ENCODE measurements around the gene RHOU. TPM values are rescaled to one million over a fixed set of nuclear protein-coding genes. Genes with fewer than 3 reads are reported as not detected.

The RHOU gene
- total and polyA plus RNA-seq, 7 donors: 5.7 to 90.9 (median 18.9) TPM

- Histone ChIP-seq H3K27ac (no peak overlapping the region), H3K36me3 (ENCODE audit: insufficient read depth in 1 of 2, low read depth in 1 of 2) (no peaks in the 10 kb centered on the region), H3K27me3 (ENCODE audit: insufficient read depth in 3 of 3, low read length in 2 of 3) (peaks cover 0 to 5% (median 3%) of the 10 kb centered on the region in 3 donors), H3K4me3 (no peak overlapping the region), H3K9me3 (no peaks in the 10 kb centered on the region), H3K4me1 (no peaks in the 10 kb centered on the region)
- no peak for TF ChIP-seq CTCF (IDR thresholded peaks at IDR 0.05)
- ATAC-seq (no peak), DNase-seq (no peak)
- intact Hi-C loops (cut with DNase I): no loop called here
- WGBS, 3 donors: 87 to 92% (median 91%) methylated on average over 6 of the region's 6 CpGs
Observed at GRCh38 chr1:228752258-228752657, 17.0 kb downstream of the RHOU start.

GRCh38 chr1:228752675-228753265 is 17.5 kb downstream of the RHOU start:
- no peaks in the 10 kb centered on the region for H3K9me3 ChIP-seq
- H3K4me3 ChIP-seq: no peak overlapping the region
- no peak for ATAC-seq
- DNase-seq: no peak
- H3K36me3 ChIP-seq (ENCODE audit: insufficient read depth in 1 of 2, low read depth in 1 of 2): no peaks in the 10 kb centered on the region
- WGBS, 3 donors: 91 to 92% (median 91%) methylated on average over 5 of the region's 5 CpGs
- intact Hi-C loops (cut with DNase I): no loop called here
- H3K27ac ChIP-seq: no peak overlapping the region
- no peaks in the 10 kb centered on the region for H3K4me1 ChIP-seq
- no peak for TF ChIP-seq CTCF (IDR thresholded peaks at IDR 0.05)
- H3K27me3 ChIP-seq (ENCODE audit: insufficient read depth in 3 of 3, low read length in 2 of 3): peaks cover 0 to 5% (median 3%) of the 10 kb centered on the region in 3 donors

GRCh38 chr1:228753287-228753686 is 18.0 kb downstream of the RHOU start:
- Histone ChIP-seq H3K36me3 (ENCODE audit: insufficient read depth in 1 of 2, low read depth in 1 of 2) (no peaks in the 10 kb centered on the region), H3K4me3 (no peak overlapping the region), H3K27me3 (ENCODE audit: insufficient read depth in 3 of 3, low read length in 2 of 3) (peaks cover 0 to 5% (median 3%) of the 10 kb centered on the region in 3 donors), H3K9me3 (no peaks in the 10 kb centered on the region), H3K27ac (no peak overlapping the region), H3K4me1 (no peaks in the 10 kb centered on the region)
- ATAC-seq (no peak), DNase-seq (no peak)
- no peak for TF ChIP-seq CTCF (IDR thresholded peaks at IDR 0.05)
- intact Hi-C loops (cut with DNase I): no loop called here
- WGBS, 3 donors: 79 to 86% (median 81%) methylated on average over 1 of the region's 1 CpG

GRCh38 chr1:228753786-228754360 is 18.6 kb downstream of the RHOU start:
- no peaks in the 10 kb centered on the region for H3K36me3 ChIP-seq (ENCODE audit: insufficient read depth in 1 of 2, low read depth in 1 of 2)
- DNase-seq (no peak), ATAC-seq (no peak)
- H3K27me3 ChIP-seq (ENCODE audit: insufficient read depth in 3 of 3, low read length in 2 of 3): peaks cover 0 to 5% (median 3%) of the 10 kb centered on the region in 3 donors
- H3K9me3 ChIP-seq: no peaks in the 10 kb centered on the region
- no peak for TF ChIP-seq CTCF (IDR thresholded peaks at IDR 0.05)
- H3K4me1 ChIP-seq: no peaks in the 10 kb centered on the region
- intact Hi-C loops (cut with DNase I): no loop called here
- no peak overlapping the region for H3K27ac ChIP-seq
- no peak overlapping the region for H3K4me3 ChIP-seq
- 23 to 32% (median 28%) methylated on average over 6 of the region's 6 CpGs for WGBS, 3 donors

Data from psoas muscle (tissue), 8 donors.